ENCODE measurements around the gene SMAD3. TPM values are rescaled to one million over a fixed set of nuclear protein-coding genes. Genes with fewer than 3 reads are reported as not detected.

The SMAD3 gene
- total and polyA plus RNA-seq, 2 of the 8 experiments (the other 6 are each of a cell fraction or from before 2014, with no cell fraction given), result 10.1 to 12.4 TPM

GRCh38 chr15:67050062-67050461, 15.3 kb upstream of the SMAD3 start (continued):
- TF ChIP-seq CHD7 (IDR thresholded peaks at IDR 0.05; ENCODE audit: insufficient replicate concordance, low read length) (no peak), SP1 (IDR thresholded peaks at IDR 0.05; ENCODE audit: low read depth, low read length) (no peak), POU5F1 (IDR thresholded peaks at IDR 0.05; ENCODE audit: low read depth, low read length) (no peak), ASH2L (IDR thresholded peaks at IDR 0.05; ENCODE audit: low read length) (no peak), BACH1 (IDR thresholded peaks at IDR 0.05; ENCODE audit: low read length) (no peak), SP4 (IDR thresholded peaks at IDR 0.05; ENCODE audit: low read length) (no peak), ATF2 (IDR thresholded peaks at IDR 0.05; ENCODE audit: low read length) (no peak), SIRT6 (IDR thresholded peaks at IDR 0.05; ENCODE audit: low read length) (no peak), CTCF (IDR thresholded peaks at IDR 0.05; ENCODE audit: control extremely low read depth in 1 of 3, insufficient read depth in 1 of 3, low read depth in 1 of 3, low read length in 3 of 3) (no peak)

Measured in H1 (cell line).